ENCODE data around the gene MYH6. TPM values are rescaled to one million over a fixed set of nuclear protein-coding genes. Genes with fewer than 3 reads are reported as not detected.

MYH6 gene
- total RNA-seq, 1 donor from 2014 or later: 1,823 TPM

GRCh38 chr14:23356662-23357061 is 51.4 kb downstream of the MYH6 start:
- Histone ChIP-seq H3K4me1 (peaks cover 32% of the 10 kb centered on the region), H3K9me3 (replicated peaks) (no peaks in the 10 kb centered on the region), H3K4me3 (no peak overlapping the region), H3K27ac (replicated peaks) (no peak overlapping the region), H3K36me3 (no peaks in the 10 kb centered on the region), H3K27me3 (ENCODE audit: low read depth) (peaks cover 6% of the 10 kb centered on the region)
- intact Hi-C loops (cut with micrococcal nuclease): no loop called here
- no peak for TF ChIP-seq CTCF (IDR thresholded peaks at IDR 0.05; ENCODE audit: borderline replicate concordance)
- no peak for DNase-seq

GRCh38 chr14:23355871-23356435 is 52.1 kb downstream of the MYH6 start:
- no peaks in the 10 kb centered on the region for H3K36me3 ChIP-seq
- no peaks in the 10 kb centered on the region for H3K9me3 ChIP-seq (replicated peaks)
- intact Hi-C loops (cut with micrococcal nuclease): no loop called here
- DNase-seq: no peak
- H3K27ac ChIP-seq (replicated peaks): no peak overlapping the region
- H3K4me1 ChIP-seq: peaks cover 30% of the 10 kb centered on the region
- H3K4me3 ChIP-seq: no peak overlapping the region
- no peak for TF ChIP-seq CTCF (IDR thresholded peaks at IDR 0.05; ENCODE audit: borderline replicate concordance)
- peaks cover 10% of the 10 kb centered on the region for H3K27me3 ChIP-seq (ENCODE audit: low read depth)

GRCh38 chr14:23354990-23355389 is 53.1 kb downstream of the MYH6 start:
- Histone ChIP-seq H3K36me3 (no peaks in the 10 kb centered on the region), H3K27ac (replicated peaks) (no peak overlapping the region), H3K9me3 (replicated peaks) (no peaks in the 10 kb centered on the region), H3K27me3 (ENCODE audit: low read depth) (peaks cover 10% of the 10 kb centered on the region), H3K4me3 (no peak overlapping the region), H3K4me1 (peaks cover 30% of the 10 kb centered on the region)
- no peak for TF ChIP-seq CTCF (IDR thresholded peaks at IDR 0.05; ENCODE audit: borderline replicate concordance)
- DNase-seq: no peak
- intact Hi-C loops (cut with micrococcal nuclease): no loop called here

- H3K36me3 ChIP-seq: no peaks in the 10 kb centered on the region
- no peak overlapping the region for H3K27ac ChIP-seq (replicated peaks)
- no peak overlapping the region for H3K4me3 ChIP-seq
- H3K4me1 ChIP-seq: peaks cover 30% of the 10 kb centered on the region
- intact Hi-C loops (cut with micrococcal nuclease): no loop called here
- no peaks in the 10 kb centered on the region for H3K9me3 ChIP-seq (replicated peaks)
- no peak for DNase-seq
- H3K27me3 ChIP-seq (ENCODE audit: low read depth): peaks cover 10% of the 10 kb centered on the region
- no peak for TF ChIP-seq CTCF (IDR thresholded peaks at IDR 0.05; ENCODE audit: borderline replicate concordance)
Observed at GRCh38 chr14:23353433-23353780, 54.7 kb downstream of the MYH6 start.

GRCh38 chr14:23352506-23353432 is 55.3 kb downstream of the MYH6 start, which contains the start of gene SLC22A17:
Gene SLC22A17, minus strand, starts transcription at chr14:23352887.
- Histone ChIP-seq H3K27ac (replicated peaks) (peak within 1 kb of the TSS; percentile 50), H3K4me3 (peak within 1 kb of the TSS; percentile 76), H3K36me3 (no peaks in the 10 kb centered on the region), H3K9me3 (replicated peaks) (no peaks in the 10 kb centered on the region), H3K27me3 (ENCODE audit: low read depth) (peaks cover 10% of the 10 kb centered on the region), H3K4me1 (peaks cover 24% of the 10 kb centered on the region)
- peak; percentile 79 for DNase-seq
- intact Hi-C loops (cut with micrococcal nuclease): no loop called here
- no peak for TF ChIP-seq CTCF (IDR thresholded peaks at IDR 0.05; ENCODE audit: borderline replicate concordance)
